Thyroid gland (tissue), 4 donors: ENCODE data around the gene CDYL2.

Source experiments
- CTCF ChIP-seq, 6 experiments: fragments of 200-600 bp in 3 of 6; fragments of 450-650 bp in 3 of 6; sonication (generic) in 3 of 6; IDR thresholded peaks; one replicate each; pipeline ENCODE4 v1.5.1; 2016 to 2019; ENCODE audit warnings: antibody characterized with exemption in 6 of 6, mild to moderate bottlenecking in 2 of 6, inconsistent platforms in 1 of 6, moderate library complexity in 1 of 6
- POLR2A ChIP-seq, 2 donors: fragments of 450-650 bp; IDR thresholded peaks; one replicate each; pipeline ENCODE4 v1.6.1; 2017; ENCODE audit warnings: antibody characterized with exemption in 2 of 2, mild to moderate bottlenecking in 2 of 2, moderate library complexity in 1 of 2

DNA sequence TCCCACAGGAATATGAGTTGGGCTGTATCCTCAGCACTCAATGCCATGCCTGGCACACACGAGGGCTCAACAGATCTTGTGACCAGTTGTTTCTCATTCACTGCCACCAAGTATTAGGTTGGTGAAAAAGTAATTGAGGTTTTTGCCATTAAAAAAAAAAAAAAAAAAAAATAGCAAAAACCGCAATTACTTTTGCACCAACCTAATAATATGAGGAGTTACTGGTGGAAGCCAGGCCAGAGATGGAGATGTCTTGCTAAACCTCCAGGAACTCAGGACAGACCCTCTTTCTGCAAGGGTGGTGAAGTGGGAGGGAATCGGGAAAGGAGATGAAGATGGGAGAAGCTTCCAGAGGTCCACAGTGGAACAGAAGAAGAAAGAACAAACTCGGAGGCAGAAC is 139.0 kb downstream of the CDYL2 start:
- TF ChIP-seq POLR2A (IDR thresholded peaks at IDR 0.05) (no peak), CTCF (IDR thresholded peaks at IDR 0.05) (no peak)
